ENCODE data around the gene SPATA6L. TPM values are rescaled to one million over a fixed set of nuclear protein-coding genes. Genes with fewer than 3 reads are reported as not detected.
"Not testable (repeated sequence)": the region's sequence is repeated elsewhere in the genome, so short reads cannot be mapped to it uniquely, and the experiment has no call there.

Gene SPATA6L
- total and polyA plus RNA-seq, 11 donors: 0.14 to 2.1 (median 0.55) TPM; not detected in 1

DNA sequence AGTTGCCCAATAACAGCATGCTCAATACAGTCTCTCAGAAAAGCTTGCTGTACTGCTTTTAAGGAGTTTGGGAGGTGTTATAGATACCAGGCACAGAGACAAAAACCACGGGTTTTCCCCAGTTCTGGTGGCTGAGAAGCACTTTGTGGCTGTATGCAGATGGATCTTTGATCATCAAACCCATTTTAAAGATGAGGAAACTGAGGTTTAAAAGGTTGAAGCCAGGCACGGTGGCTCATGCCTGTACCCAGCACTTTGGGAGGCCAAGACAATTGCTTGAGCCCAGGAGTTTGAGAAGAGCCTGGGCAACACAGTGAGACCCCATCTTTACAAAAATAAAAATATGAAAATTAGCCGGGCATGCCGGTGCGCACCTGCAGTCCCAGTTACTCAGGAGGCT, 50.5 kb downstream of the SPATA6L start:
- intact Hi-C loops (cut with DNase I): no loop called here
- H3K4me1 ChIP-seq: no peaks in the 10 kb centered on the region
- no peaks in the 10 kb centered on the region for H3K9me3 ChIP-seq
- H3K36me3 ChIP-seq: peaks cover 0 to 5% (median 0%) of the 10 kb centered on the region in 9 donors
- DNase-seq (no peak), ATAC-seq (no peak)
- H3K4me3 ChIP-seq: no peak overlapping the region
- WGBS, 4 donors: 86 to 96% (median 90%) methylated on average over 5 of the region's 5 CpGs
- no peaks in the 10 kb centered on the region for H3K27me3 ChIP-seq
- no peak overlapping the region for H3K27ac ChIP-seq
- TF ChIP-seq, protein P1, sequence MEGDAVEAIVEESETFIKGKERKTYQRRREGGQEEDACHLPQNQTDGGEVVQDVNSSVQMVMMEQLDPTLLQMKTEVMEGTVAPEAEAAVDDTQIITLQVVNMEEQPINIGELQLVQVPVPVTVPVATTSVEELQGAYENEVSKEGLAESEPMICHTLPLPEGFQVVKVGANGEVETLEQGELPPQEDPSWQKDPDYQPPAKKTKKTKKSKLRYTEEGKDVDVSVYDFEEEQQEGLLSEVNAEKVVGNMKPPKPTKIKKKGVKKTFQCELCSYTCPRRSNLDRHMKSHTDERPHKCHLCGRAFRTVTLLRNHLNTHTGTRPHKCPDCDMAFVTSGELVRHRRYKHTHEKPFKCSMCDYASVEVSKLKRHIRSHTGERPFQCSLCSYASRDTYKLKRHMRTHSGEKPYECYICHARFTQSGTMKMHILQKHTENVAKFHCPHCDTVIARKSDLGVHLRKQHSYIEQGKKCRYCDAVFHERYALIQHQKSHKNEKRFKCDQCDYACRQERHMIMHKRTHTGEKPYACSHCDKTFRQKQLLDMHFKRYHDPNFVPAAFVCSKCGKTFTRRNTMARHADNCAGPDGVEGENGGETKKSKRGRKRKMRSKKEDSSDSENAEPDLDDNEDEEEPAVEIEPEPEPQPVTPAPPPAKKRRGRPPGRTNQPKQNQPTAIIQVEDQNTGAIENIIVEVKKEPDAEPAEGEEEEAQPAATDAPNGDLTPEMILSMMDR (IDR thresholded peaks at IDR 0.05): no peak
- TF ChIP-seq POLR2A (IDR thresholded peaks at IDR 0.05): no peak

DNA sequence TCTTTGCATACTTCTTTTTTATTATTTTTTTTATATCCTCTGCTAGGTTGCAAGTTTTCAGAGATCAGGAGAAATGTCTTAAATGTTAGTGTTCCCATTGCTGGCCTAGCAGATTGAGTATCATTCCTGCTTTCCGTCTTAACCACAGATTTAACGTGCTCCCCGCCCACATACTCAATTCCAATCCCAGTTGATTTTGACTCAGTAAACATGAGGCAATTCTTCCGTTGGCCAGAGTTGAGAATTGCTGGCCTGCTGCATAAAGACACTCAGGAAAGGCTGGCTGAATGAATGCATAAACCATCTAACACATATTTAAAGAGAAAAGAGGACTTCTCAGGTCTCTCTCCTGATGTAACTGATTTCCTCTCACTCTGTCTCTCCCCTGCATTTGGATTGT, 51.0 kb downstream of the SPATA6L start:
- DNase-seq (peak in 1 of 5 donors; percentile 12), ATAC-seq (peak in 1 of 4 donors; percentile 53)
- intact Hi-C loops (cut with DNase I): no loop called here
- H3K4me3 ChIP-seq: no peak overlapping the region
- peaks cover 0 to 5% (median 0%) of the 10 kb centered on the region in 9 donors for H3K36me3 ChIP-seq
- no peaks in the 10 kb centered on the region for H3K9me3 ChIP-seq
- H3K4me1 ChIP-seq: no peaks in the 10 kb centered on the region
- no peak for TF ChIP-seq POLR2A (IDR thresholded peaks at IDR 0.05)
- TF ChIP-seq, protein P1 (IDR thresholded peaks at IDR 0.05): no peak
- H3K27me3 ChIP-seq: no peaks in the 10 kb centered on the region
- 68 to 77% (median 73%) methylated on average over 4 of the region's 4 CpGs for WGBS, 4 donors
- no peak overlapping the region for H3K27ac ChIP-seq

DNA sequence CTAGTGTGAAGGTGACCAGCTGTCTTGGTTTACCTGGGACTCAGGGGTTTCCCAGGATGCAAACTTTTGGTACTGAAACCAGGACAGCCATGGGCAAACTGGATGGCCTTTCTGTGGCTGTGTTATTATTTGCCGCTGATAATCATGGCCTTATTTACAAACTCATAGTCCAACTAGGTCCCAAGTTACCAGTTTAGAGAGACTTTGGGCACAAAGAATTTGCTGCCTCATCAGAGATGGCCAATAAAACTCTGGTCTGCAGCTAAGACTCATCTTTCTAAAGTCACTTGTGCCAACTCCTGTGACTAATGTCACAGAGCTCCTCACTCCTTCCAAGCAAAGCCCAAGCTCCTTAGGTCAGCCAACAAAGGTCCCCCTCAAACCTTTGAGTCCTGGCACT, 51.7 kb downstream of the SPATA6L start:
- TF ChIP-seq POLR2A (IDR thresholded peaks at IDR 0.05): no peak
- TF ChIP-seq, protein P1 (IDR thresholded peaks at IDR 0.05): no peak
- H3K4me1 ChIP-seq: no peaks in the 10 kb centered on the region
- intact Hi-C loops (cut with DNase I): no loop called here

DNA sequence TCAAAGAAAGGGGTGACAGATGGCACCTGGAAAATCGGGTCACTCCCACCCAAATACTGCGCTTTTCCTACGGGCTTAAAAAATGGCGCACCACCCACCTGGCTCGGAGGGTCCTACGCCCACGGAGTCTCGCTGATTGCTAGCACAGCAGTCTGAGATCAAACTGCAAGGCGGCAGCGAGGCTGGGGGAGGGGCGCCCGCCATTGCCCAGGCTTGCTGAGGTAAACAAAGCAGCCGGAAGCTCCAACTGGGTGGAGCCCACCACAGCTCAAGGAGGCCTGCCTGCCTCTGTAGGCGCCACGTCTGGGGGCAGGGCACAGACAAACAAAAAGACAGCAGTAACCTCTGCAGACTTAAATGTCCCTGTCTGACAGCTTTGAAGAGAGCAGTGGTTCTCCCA, 60.2 kb downstream of the SPATA6L start:
- not testable (repeated sequence) for H3K27me3 ChIP-seq, H3K4me1 ChIP-seq, H3K4me3 ChIP-seq, H3K36me3 ChIP-seq, DNase-seq, ATAC-seq, H3K27ac ChIP-seq, H3K9me3 ChIP-seq
- intact Hi-C loops (cut with DNase I): loop anchor here in 1 of 10 donors (10.0 kb wide), 1 partner anchor 149 kb away; no protein-coding TSS in a partner anchor
- WGBS, 4 donors: 79 to 88% (median 83%) methylated on average over 11 to 15 of the region's 15 CpGs

More for the DNA sequence above, 51.7 kb downstream of the SPATA6L start:
- Histone ChIP-seq H3K27me3 (no peaks in the 10 kb centered on the region), H3K4me3 (no peak overlapping the region), H3K36me3 (peaks cover 0 to 3% (median 0%) of the 10 kb centered on the region in 9 donors), H3K9me3 (no peaks in the 10 kb centered on the region), H3K27ac (no peak overlapping the region)
- DNase-seq (no peak), ATAC-seq (no peak)
- WGBS, 4 donors: 93 to 100% (median 98%) methylated on average over 1 of the region's 1 CpG

DNA sequence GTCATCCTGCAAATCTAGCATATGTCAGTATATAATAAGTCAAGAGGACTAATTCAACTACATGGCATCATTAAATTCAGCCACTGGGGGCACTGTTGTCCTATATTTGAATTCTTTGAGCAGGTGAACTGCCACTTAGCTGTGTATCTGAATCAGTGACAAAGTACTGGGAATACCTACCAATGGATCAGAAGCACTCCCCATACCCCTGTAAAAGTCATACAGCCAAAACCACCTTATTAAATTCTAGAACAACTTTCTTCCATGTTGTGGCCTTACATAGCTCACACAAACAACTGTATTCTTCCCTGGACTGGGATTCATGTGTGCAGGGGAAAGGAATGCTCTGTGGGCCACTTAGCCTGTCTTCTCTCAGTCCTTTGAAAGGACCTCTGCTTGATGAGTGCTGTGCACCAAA, 61.6 kb downstream of the SPATA6L start:
- TF ChIP-seq, protein P1 (IDR thresholded peaks at IDR 0.05): peak; percentile 62 to 86 (median 76)
- TF ChIP-seq POLR2A (IDR thresholded peaks at IDR 0.05): no peak

More for the DNA sequence above, 61.6 kb downstream of the SPATA6L start:
- peak in 3 of 4 donors; percentile 65 to 85 (median 74) for ATAC-seq
- Histone ChIP-seq H3K9me3 (no peaks in the 10 kb centered on the region), H3K27ac (no peak overlapping the region), H3K36me3 (peaks cover 0 to 6% (median 0%) of the 10 kb centered on the region in 9 donors), H3K4me3 (no peak overlapping the region), H3K27me3 (no peaks in the 10 kb centered on the region), H3K4me1 (peaks cover 0 to 4% (median 0%) of the 10 kb centered on the region in 12 donors)
- intact Hi-C loops (cut with DNase I): loop anchor here in 2 of 10 donors (5.0 to 10.0 kb wide), 2 partner anchors 112 to 150 kb away; partner anchors contain the start of gene SLC1A1 (in 1 of the 2)
- DNase-seq: peak in 4 of 5 donors; percentile 30 to 61 (median 52)
